Stimulated activated CD4-positive, alpha-beta T cell treated with anti-CD3 and anti-CD28 coated beads, Interleukin-15, amount 100 ng/mL, for 1 hour (primary cell): ENCODE measurements around the gene AAGAB.

Experiments used
- DNase-seq, 2 donors: peaks; one replicate each; pipeline ENCODE4 v3.0.0-alpha.2; 2020; ENCODE audit warnings: low read depth in 1 of 2, low spot score in 1 of 2

The AAGAB gene

DNA sequence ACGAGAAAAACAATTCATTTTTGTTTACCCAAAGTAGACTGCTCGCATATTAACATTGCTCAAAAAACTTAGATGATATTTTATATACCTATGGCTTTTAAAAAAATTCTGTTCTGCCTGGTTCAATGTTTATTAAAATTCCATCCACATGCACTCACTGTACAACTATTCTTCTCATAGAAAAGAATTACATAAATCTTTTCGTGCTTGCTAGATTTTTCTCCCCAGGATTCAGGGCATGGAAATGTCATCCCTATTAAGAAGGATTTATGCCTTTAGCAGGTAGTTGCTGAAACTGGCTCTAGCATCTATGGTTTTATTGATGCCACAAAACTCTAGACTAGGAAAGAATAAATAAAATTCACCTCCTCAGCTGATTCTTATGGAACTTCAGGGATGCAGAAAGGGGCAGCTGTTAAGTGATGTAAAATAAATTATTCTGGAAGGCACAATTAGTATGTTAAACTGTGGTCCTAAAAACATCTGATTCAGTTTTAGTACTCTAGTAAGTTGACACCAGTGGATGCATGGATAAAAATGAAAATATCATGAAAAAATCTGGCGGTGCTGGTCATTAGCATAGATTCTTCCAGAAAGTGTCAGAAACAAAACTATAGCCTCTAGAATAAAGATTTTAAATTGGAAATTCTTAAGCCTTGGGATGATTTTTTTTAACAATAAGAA is 41.6 kb downstream of the AAGAB start:
- DNase-seq, result no peak

DNA sequence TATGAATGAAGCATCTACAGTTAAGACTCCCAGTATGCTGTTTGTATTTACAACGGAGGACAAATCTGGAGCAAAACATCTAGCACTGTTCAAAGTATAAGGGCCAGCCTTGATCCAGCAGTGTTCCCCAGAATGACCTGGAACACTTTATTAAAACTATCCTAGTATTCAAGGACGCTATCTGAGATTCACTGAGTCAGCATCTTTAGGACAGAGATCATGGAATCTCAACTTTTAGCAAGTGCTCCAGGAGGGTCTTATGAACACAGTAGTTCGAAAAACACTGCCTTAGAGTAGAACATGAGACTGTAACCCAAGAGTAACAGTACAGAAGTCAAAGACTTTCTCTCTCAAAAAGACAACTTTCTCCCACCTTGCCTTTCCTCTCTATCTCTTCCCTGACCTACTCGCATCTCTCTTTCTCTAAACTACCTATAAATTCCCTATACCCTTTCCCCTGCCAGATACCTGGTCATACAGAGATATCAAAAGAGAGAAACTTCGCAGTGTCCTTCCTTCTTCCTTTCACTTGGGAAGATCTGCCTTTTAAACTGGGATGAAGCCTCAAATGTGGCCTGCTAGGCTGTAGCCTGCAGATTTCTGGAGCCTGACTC is 43.8 kb downstream of the AAGAB start:
- DNase-seq, result no peak

DNA sequence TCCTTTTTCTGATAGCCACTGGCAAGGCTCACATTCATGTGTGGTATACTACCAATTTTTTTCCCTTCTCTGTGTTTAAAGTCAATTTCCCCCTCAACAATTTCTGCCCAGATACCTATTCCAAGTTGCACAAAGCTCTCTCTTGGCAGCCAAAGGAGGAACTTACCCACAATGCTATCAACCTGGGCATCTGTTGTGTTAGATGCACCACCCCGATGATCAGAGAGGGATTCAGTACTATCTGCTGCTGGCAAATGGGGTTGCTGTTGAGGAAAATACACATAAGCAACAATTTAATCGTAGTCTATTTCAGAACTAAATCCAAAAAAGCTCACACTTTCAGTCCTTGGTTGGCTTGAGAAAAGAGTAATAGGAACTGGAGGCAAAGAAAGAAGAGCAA is 46.1 kb downstream of the AAGAB start:
- no peak for DNase-seq

DNA sequence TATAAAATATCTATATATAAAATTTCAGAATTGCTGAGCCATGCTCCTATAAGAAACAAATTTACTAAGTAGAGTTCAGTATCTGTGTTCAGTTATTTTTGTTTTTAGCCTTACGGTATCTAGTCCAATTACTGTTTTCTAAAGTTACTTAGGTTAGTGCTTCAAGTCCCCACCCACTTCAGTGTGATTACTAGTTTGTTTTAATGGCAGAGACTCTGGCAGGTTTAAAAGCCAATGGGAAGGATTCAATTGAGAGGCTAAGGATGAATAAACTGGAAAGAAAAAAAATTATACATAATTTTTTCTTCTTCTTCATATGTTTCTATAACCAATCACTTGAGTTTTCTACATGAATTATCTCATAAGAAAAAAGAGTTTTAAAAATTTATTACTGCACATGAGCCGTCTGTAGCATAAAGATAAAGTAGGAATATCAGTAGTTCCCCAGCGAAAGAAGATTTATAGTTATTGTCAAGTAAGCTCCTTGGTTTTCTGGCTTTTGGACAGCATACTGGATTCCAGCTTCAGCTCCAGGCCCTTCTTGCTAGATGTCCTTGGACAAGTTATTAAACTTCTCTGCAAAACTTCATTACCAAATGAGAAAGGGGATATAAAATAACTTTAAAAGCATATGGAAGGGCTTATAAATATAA is 46.8 kb downstream of the AAGAB start:
- no peak for DNase-seq

DNA sequence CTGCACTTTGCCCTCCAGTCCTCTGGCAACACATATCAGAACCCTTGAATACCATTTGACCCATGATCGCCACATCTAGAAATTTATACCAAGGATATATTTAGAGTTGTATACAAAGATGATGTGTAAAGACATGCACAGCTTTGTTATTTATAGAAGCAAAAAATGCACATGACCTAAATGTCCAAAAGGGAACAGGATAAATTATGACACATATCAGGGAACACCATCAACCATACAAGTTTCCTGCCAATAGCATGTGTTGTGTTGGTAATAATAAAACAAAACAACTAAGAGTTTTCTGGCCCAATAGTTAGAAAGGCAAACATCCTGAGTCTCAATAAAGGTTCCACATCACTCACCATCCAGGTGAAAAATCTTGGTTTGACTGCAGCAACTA is 51.5 kb downstream of the AAGAB start:
- DNase-seq, result no peak

DNA sequence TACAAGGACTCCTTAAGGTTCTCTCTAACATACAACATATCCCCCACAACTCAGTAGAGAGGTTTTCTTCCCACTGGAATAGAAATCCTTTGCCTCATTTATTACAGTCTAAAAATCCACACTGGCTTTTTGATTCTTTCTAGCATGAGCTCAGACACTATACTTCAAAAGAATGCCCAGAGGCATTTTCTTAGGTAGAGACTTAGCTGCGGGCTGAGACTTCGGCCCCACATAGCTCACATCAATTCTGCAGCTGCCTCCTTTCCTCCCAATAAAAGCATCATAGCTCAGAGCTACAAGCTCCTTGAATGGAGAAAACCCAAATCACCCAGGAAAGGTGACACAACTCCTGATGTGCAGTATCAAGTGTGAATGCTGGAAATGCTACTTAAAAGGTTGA is 52.4 kb downstream of the AAGAB start:
- DNase-seq, result no peak

DNA sequence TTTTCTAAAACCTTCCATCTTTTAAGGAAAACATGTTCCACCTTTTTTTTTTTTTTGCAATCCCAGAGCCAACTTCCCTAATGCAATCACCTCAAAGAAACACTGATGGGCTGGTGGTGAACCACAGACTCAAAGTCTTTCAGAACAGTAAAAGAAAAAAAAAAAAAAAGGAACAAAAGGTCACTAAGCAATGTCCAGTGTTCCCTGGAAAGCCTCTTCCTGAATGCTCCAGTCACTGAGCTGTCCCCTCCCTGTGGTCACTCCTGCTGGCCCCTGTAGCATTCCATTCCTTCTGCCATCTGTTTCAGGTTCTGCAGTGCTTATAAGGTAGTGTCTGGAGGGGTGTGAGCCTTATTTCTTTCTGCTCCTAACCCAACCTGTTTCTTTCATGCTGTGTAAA is 53.3 kb downstream of the AAGAB start:
- no peak for DNase-seq

DNA sequence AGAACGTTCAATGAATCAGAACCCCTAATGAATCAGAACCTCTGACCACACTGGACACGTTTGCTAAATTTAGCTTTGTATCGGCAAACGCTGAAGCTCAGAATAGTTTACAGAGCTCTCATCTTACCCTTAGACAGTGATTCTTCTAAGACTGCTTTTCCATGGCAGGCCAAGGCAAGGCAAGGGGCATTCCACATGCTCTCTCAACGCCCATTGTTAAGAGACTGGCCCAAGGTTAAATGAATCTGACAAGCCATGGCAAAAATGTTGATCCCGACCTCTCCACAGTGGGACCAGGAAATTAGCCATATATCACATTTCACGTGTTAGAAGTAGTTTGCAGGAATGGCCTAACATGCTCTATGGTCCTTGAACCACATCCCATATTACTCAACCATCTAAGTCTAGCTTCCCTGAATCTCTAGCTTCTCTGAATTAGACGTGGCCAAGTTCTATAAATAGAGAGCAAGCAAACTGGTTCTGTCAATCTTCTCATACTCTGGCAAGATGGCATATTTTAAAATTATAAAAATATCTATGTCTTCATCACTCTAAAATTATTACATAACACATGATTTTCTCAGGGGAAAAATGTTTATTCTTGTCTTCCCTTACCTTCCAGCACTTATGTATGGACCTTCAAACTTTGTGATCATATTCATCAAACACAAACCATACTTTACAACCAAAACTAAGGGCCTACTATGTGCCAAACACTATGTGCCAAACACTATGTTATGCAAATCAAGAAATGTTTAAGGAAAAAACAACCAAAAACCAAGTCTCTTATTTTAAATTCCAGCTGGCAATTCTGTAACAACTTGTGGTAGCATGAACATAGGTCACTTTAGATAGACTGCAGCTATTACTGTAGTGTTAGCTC is 54.3 kb downstream of the AAGAB start:
- no peak for DNase-seq

DNA sequence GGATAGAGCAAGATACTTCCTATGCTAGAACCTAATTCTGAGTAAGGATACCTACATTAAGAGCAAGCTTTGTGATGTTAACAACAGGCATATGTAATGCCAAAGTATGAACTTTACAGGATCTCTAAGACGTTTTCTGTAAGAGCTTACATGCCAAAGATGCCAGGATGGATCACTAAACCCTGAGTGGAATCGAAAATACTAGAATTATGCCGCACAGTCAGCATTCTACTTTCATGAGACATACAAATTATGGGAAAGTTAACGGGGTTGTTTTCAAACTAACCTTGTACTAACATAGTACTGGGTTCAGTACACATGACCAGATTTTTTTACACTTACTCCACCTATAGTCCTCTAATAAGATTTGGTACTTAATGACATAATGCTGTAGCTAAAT is 55.1 kb downstream of the AAGAB start:
- DNase-seq, result no peak

DNA sequence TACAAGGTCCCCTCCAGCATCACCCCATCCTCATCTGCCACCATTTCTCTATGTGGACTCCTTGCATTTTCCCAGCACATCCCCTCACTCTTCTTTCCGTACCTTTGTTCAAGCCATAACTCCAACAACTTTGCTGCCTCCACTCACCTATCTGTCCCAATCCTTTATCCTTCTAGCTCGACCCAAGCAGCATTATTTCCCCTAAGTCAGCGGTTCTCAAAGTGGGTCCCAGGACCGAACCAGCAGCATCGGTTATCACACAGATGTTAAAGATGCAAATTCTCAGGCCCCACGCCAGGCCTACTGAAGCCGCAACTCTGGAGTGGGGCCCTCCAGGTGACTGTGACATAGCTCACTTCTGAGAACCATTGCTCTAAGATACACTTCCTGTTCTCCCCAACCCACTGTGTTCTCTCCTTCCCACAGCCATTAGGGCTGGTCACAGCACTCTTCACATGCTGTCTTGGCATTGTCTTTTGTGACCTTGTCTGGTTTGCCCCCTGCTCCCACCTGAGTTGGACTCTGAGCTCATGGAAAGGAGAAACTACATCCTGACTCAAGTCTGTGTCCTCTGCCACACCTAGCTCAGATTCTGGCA is 56.2 kb downstream of the AAGAB start:
- DNase-seq, result no peak

DNA sequence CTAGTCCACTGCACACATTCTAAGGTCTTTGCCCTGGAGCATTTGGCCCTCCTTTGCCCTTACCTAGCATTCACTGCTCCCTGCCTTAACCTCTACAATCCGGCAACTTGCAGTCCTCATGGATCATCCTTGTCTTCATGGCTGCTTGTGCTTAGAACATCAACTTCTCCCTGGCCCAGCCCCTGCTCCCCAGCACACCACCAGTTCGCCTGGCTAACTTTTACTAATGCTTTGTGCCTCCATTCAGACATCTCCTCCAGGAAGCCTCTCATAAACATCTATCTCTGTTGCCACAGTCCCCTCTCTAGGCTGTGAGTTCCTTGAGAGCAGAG is 57.1 kb downstream of the AAGAB start:
- no peak for DNase-seq

DNA sequence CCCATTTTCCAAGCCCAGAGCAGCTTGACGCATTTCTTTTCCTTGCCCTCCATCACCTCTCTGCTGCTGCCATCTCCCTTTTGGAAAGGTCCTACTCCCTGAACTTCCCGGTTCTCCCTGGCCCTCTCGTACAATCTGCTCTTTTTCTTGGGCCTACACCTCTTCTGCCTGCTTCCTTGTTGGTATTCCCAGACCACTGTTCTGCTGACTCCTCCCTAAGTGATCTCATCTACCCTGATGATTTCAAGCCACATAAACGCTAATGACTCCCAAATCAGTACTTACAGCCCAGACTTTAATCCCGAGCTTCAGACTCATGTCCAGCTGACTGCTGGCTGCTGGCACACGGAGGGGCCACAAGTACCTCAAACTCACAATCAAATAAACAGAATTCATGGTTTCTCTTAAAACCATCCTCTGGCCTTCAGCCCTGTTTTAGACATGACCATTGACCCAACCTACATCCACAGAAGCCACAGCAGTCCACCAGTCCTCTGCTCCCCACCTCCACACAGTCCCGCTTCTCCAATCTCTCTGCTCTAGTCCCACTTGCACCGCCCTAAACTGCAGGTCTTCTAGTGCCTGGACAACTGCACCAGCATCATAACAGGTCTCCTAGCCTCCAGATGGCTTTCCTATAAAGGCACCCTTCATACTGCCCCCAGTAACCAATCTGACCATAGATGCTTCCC is 57.6 kb downstream of the AAGAB start:
- DNase-seq, result no peak

DNA sequence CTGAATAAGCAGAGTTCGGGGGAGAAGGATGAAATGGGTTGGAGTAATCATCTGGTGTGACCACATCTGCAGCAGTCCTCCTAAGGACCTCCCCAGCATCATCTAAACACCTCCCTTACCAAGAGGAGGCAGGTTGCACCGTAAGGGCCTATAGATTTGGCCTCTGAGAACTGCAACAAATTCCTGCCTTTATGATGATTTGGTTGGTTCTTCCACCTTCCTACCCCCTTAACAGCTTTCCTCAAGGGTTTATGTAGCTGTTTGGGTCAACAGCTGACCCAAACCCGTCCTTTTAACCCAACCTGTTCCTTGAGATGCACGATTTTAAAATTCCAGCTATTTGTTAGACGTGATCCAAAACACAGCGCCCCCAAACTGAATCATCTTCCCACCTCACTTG is 58.2 kb downstream of the AAGAB start:
- no peak for DNase-seq

DNA sequence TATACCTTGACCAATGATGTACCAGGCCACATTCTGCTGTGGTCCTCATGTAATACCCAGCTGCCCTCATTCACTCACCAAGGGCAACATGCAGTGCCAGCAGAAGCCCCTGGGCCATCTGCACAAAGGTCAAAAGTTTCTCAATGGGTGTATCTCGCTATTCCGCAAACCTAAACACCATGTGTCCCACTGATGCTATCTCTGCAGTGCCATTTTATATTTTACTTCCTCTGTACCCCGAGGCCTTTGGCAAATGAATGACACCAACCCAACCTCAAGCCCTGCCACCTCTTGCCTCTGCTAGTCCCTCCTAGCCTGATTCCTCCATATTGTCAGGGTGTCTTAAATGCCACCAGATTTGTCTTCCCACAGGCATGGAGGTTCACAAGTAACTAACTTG is 59.2 kb downstream of the AAGAB start:
- no peak for DNase-seq

DNA sequence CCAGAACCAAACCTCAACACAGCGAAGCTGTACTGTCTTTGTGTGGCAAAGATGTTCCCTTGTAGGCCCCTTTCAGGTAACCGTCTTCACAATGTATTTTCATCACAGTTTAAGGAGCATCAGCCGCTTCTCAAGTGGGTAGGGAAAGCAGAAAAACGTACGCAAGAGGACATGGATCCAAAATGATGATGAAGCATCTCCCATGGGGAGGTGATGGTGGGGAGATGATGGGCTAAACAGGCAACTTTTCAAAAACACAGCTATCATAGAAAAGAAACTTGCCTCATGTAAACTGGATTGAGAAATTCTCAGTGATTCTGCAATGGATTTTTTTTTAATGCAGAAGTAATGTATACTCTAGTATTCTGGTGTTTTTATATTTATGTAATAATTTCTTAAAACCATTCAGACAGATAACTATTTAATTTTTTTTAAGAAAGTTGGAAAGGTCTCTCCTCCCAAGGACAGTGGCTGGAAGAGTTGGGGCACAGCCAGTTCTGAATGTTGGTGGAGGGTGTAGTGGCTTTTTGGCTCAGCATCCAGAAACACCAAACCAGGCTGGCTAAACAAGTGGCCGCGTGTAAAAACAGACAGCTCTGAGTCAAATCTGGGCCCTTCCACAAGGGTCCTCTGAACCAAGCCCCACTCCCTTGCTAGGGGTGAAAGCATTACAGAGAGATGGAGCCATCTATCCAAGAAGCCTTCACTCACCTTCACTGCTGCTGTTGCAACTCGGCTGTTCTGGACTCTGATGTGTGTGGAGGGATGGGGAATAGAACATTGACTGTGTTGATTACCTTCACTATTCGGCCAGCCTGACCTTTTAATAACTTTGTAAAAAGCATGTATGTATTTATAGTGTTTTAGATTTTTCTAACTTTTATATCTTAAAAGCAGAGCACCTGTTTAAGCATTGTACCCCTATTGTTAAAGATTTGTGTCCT is 60.0 kb downstream of the AAGAB start:
- DNase-seq, result no peak

DNA sequence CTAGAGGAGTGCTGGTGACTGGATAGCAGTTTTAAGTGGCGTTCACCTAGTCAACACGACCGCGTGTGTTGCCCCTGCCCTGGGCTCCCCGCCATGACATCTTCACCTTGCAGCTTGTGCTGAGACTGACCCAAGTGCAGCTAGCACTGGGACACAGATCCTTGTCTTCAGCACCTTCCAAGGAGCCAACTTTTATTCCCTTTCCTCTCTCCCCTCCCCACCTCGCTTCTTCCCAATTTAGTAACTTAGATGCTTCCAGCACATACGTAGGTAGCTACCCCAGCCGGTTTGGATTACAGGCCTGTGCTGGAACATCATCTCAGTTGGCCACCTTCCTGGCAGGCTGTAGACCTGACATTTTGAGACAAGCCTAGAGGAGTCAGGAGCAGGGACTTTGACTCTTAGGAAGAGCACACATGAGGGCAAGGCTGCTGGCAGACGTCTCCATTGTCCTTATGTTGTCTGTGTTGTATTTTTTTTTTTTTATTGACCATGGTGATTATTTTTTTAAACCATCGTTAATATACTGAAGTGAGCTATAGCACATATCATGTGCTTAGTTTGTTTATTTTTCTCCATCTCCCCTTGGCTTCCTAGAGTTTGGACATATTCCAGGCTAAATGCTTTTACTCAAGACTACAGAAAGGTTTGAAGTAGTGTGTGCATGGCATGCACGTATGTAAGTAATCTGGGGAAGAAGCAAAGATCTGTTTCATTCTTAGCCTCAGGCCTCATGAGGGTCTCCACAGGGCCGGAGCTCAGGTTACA is 61.1 kb downstream of the AAGAB start:
- DNase-seq, result no peak

DNA sequence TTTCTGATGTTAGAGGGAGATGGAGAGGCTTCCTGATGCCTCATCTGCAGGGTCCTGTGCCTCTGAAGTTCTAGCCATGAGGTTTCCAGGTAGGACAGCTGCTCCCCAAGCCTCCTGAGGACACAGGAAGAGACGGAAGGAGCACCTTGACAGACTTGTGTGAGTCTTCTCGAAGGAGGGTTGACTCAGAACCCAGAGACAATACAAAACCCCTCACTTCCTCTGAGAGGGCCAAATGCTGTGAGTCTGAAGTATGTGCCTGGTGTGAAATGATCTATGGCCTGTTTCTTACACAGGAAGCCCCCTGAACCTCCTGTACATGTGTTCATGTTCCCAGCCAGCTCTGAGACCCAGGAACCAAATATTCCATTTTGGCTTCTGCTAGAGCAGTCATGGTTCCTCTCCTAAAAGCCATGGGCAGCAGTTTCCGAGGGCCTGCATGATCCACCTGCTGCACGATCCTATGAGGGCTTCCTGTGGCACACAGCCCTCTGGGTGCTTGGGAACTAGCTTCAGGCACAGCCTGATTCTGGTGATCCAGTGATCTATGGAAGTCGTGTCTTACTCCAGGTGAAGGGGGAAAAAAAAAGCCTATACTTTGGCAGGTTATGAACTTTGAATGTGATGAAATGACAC is 62.2 kb downstream of the AAGAB start:
- DNase-seq, result no peak

DNA sequence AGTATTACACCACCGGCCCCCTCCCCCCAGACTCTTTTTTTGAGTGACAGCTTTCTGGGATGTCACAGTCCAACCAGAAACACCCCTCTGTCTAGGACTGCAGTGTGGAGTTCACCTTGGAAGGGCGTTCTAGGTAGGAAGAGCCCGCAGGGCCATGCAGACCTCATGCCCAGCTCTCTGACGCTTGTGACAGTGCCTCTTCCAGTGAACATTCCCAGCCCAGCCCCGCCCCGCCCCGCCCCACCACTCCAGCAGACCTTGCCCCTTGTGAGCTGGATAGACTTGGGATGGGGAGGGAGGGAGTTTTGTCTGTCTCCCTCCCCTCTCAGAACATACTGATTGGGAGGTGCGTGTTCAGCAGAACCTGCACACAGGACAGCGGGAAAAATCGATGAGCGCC is 63.6 kb downstream of the AAGAB start:
- no peak for DNase-seq

DNA sequence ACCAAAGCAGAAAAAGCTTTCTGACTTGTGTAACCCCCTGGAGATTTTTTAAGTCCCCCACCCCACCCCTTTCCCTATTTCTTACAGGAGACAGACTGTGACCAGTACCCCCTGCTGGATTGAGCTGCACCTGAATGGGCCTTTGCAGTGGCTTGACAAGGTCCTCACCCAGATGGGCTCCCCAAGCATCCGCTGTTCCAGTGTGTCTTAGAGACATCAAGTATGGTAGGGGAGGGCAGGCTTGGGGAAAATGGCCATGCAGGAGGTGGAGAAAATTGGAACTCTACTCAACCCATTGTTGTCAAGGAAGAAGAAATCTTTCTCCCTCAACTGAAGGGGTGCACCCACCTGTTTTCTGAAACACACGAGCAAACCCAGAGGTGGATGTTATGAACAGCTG is 64.1 kb downstream of the AAGAB start:
- no peak for DNase-seq
